Mesendoderm (in vitro differentiated cells): ENCODE data around the gene VAV3.
"Not testable (repeated sequence)": the region's sequence is repeated elsewhere in the genome, so short reads cannot be mapped to it uniquely, and the experiment has no call there.

Source experiments
- DNase-seq: peaks from one replicate; pipeline ENCODE4 v3.0.0; 2013
- H2AK5ac ChIP-seq: 2 replicates; pipeline ENCODE4 v1.6.1; 2013; ENCODE audit warnings: low read length, inconsistent platforms
- H2BK120ac ChIP-seq: 2 replicates; pipeline ENCODE4 v1.6.1; 2013; ENCODE audit warnings: low read depth, mild to moderate bottlenecking, low read length, moderate library complexity, mixed read lengths
- H2BK15ac ChIP-seq: replicated peaks from 2 replicates; pipeline ENCODE4 v1.6.1; 2013; ENCODE audit warnings: low read depth, mild to moderate bottlenecking, moderate library complexity
- H2BK5ac ChIP-seq: 2 replicates; pipeline ENCODE4 v1.6.1; 2013; ENCODE audit warnings: low read length, inconsistent platforms
- H3K18ac ChIP-seq: 2 replicates; pipeline ENCODE4 v1.6.1; 2013; ENCODE audit warnings: mild to moderate bottlenecking, low read length, mixed read lengths
- H3K23ac ChIP-seq: one replicate; pipeline ENCODE4 v1.6.1; 2013; ENCODE audit warnings: low read length
- H3K27ac ChIP-seq: 2 replicates; pipeline ENCODE4 v1.5.1; 2013; ENCODE audit warnings: low read depth, mild to moderate bottlenecking, inconsistent platforms, low read length, moderate library complexity
- H3K27me3 ChIP-seq: 2 replicates; pipeline ENCODE4 v1.6.1; 2013; ENCODE audit warnings: low read length, control low read depth, mild to moderate bottlenecking, inconsistent platforms; ENCODE audit not compliant: insufficient read depth, poor library complexity
- H3K36me3 ChIP-seq: 2 replicates; pipeline ENCODE4 v1.6.1; 2013; ENCODE audit warnings: low read length, inconsistent platforms; ENCODE audit not compliant: control insufficient read depth, insufficient read depth
- H3K4ac ChIP-seq: one replicate; pipeline ENCODE4 v1.6.1; 2013; ENCODE audit warnings: low read depth, mild to moderate bottlenecking, low read length, moderate library complexity
- H3K4me1 ChIP-seq: 2 replicates; pipeline ENCODE4 v1.6.1; 2013; ENCODE audit warnings: low read depth, low read length, inconsistent platforms; ENCODE audit not compliant: control insufficient read depth
- H3K4me2 ChIP-seq: 2 replicates; pipeline ENCODE4 v1.6.1; 2013; ENCODE audit warnings: low read length
- H3K4me3 ChIP-seq: 2 replicates; pipeline ENCODE4 v1.5.1; 2013; ENCODE audit warnings: mild to moderate bottlenecking, low read length
- H3K56ac ChIP-seq: one replicate; pipeline ENCODE4 v1.6.1; 2013; ENCODE audit warnings: low read length
- H3K79me1 ChIP-seq: 2 replicates; pipeline ENCODE4 v1.6.1; 2013; ENCODE audit warnings: low read length, inconsistent platforms
- H3K79me2 ChIP-seq: 2 replicates; pipeline ENCODE4 v1.6.1; 2013; ENCODE audit warnings: mild to moderate bottlenecking, low read length; ENCODE audit not compliant: control insufficient read depth, insufficient read depth
- H3K9ac ChIP-seq: 2 replicates; pipeline ENCODE4 v1.6.1; 2013; ENCODE audit warnings: low read length, inconsistent platforms
- H4K5ac ChIP-seq: one replicate; pipeline ENCODE4 v1.6.1; 2013; ENCODE audit warnings: low read length
- H4K8ac ChIP-seq: one replicate; pipeline ENCODE4 v1.6.1; 2013; ENCODE audit warnings: low read depth, mild to moderate bottlenecking, control low read depth, low read length, moderate library complexity
- WGBS: extraction: QIAGEN DNeasy Blood & Tissue Kit; methylation state at CpG from one replicate; pipeline ENCODE4 v1.1.7; 2013; ENCODE audit warnings: low lambda C conversion rate, missing lambda C conversion rate; ENCODE audit not compliant: insufficient coverage; ENCODE audit errors: extremely low coverage; 5-methylcytosine and 5-hydroxymethylcytosine counted together

Gene VAV3

GRCh38 chr1:107858323-107858722, 106.7 kb downstream of the VAV3 start:
- Histone ChIP-seq H3K4me2 (no peak overlapping the region), H3K23ac (no peak overlapping the region), H3K4me3 (no peak overlapping the region), H2BK15ac (no peak overlapping the region), H2AK5ac (no peak overlapping the region), H3K27me3 (no peaks in the 10 kb centered on the region), H3K79me1 (no peaks in the 10 kb centered on the region), H3K36me3 (no peaks in the 10 kb centered on the region), H3K18ac (no peak overlapping the region), H3K9ac (no peak overlapping the region), H2BK120ac (no peak overlapping the region), H4K5ac (no peak overlapping the region), H3K4me1 (peaks cover 4% of the 10 kb centered on the region), H3K4ac (no peak overlapping the region), H3K79me2 (no peaks in the 10 kb centered on the region), H3K56ac (no peak overlapping the region), H3K27ac (no peak overlapping the region), H4K8ac (no peak overlapping the region), H2BK5ac (no peak overlapping the region)
- DNase-seq = peak; percentile 13
- WGBS = no CpG with 5 or more reads among the region's 5 CpGs

GRCh38 chr1:107851418-107851817, 113.6 kb downstream of the VAV3 start:
- Histone ChIP-seq H2AK5ac (no peak overlapping the region), H3K23ac (no peak overlapping the region), H3K9ac (no peak overlapping the region), H3K4me2 (no peak overlapping the region), H2BK5ac (no peak overlapping the region), H3K18ac (no peak overlapping the region), H3K27ac (no peak overlapping the region), H3K4me1 (no peaks in the 10 kb centered on the region), H3K56ac (no peak overlapping the region), H4K5ac (no peak overlapping the region), H3K4ac (no peak overlapping the region), H3K4me3 (no peak overlapping the region), H3K79me1 (no peaks in the 10 kb centered on the region), H3K79me2 (no peaks in the 10 kb centered on the region), H3K27me3 (no peaks in the 10 kb centered on the region), H3K36me3 (no peaks in the 10 kb centered on the region), H2BK15ac (no peak overlapping the region), H4K8ac (no peak overlapping the region), H2BK120ac (no peak overlapping the region)
- DNase-seq = no peak

GRCh38 chr1:107844541-107845194, 120.3 kb downstream of the VAV3 start:
- not testable (repeated sequence) for H2BK5ac ChIP-seq, H3K4me3 ChIP-seq, H3K27me3 ChIP-seq, H3K4ac ChIP-seq, H2BK15ac ChIP-seq, H3K79me2 ChIP-seq, H2AK5ac ChIP-seq, H3K23ac ChIP-seq, H3K79me1 ChIP-seq, H3K36me3 ChIP-seq, H4K5ac ChIP-seq, H3K56ac ChIP-seq, H3K18ac ChIP-seq, H3K4me2 ChIP-seq, H4K8ac ChIP-seq, H3K27ac ChIP-seq, H2BK120ac ChIP-seq, H3K9ac ChIP-seq, H3K4me1 ChIP-seq
- peak; percentile 12 for DNase-seq
- no CpG with 5 or more reads among the region's 7 CpGs for WGBS

- H3K79me1 ChIP-seq = no peaks in the 10 kb centered on the region
- H3K56ac ChIP-seq = peak overlapping the region; percentile 25
- H3K27me3 ChIP-seq = no peaks in the 10 kb centered on the region
- no peak for DNase-seq
- H3K18ac ChIP-seq = no peak overlapping the region
- H3K23ac ChIP-seq = no peak overlapping the region
- no CpG with 5 or more reads among the region's 6 CpGs for WGBS
- no peak overlapping the region for H2BK15ac ChIP-seq
- no peak overlapping the region for H3K9ac ChIP-seq
- H4K8ac ChIP-seq = no peak overlapping the region
- H3K4me3 ChIP-seq = no peak overlapping the region
- H3K27ac ChIP-seq = no peak overlapping the region
- H2AK5ac ChIP-seq = no peak overlapping the region
- H4K5ac ChIP-seq = no peak overlapping the region
- H3K4ac ChIP-seq = no peak overlapping the region
- H2BK120ac ChIP-seq = no peak overlapping the region
- H2BK5ac ChIP-seq = no peak overlapping the region
- no peaks in the 10 kb centered on the region for H3K79me2 ChIP-seq
- H3K4me2 ChIP-seq = no peak overlapping the region
- H3K4me1 ChIP-seq = no peaks in the 10 kb centered on the region
- no peaks in the 10 kb centered on the region for H3K36me3 ChIP-seq
Observed at GRCh38 chr1:107843989-107844388, 121.0 kb downstream of the VAV3 start.

- Histone ChIP-seq H3K79me1 (no peaks in the 10 kb centered on the region), H3K4me2 (no peak overlapping the region), H3K36me3 (no peaks in the 10 kb centered on the region), H4K5ac (no peak overlapping the region), H3K79me2 (no peaks in the 10 kb centered on the region), H3K23ac (no peak overlapping the region), H3K27ac (no peak overlapping the region), H3K9ac (no peak overlapping the region), H3K4me3 (no peak overlapping the region), H4K8ac (no peak overlapping the region), H3K56ac (no peak overlapping the region), H3K4me1 (no peaks in the 10 kb centered on the region), H2BK5ac (no peak overlapping the region), H2AK5ac (no peak overlapping the region), H3K27me3 (no peaks in the 10 kb centered on the region), H2BK120ac (no peak overlapping the region), H2BK15ac (no peak overlapping the region), H3K4ac (no peak overlapping the region), H3K18ac (no peak overlapping the region)
- no peak for DNase-seq
- no CpG with 5 or more reads among the region's 2 CpGs for WGBS
Observed at GRCh38 chr1:107842241-107842640, 122.7 kb downstream of the VAV3 start.

- no peaks in the 10 kb centered on the region for H3K36me3 ChIP-seq
- no peak overlapping the region for H2BK15ac ChIP-seq
- no peak overlapping the region for H2AK5ac ChIP-seq
- H4K8ac ChIP-seq = no peak overlapping the region
- no peaks in the 10 kb centered on the region for H3K79me1 ChIP-seq
- no peaks in the 10 kb centered on the region for H3K27me3 ChIP-seq
- H3K9ac ChIP-seq = no peak overlapping the region
- no peaks in the 10 kb centered on the region for H3K4me1 ChIP-seq
- no peak overlapping the region for H2BK5ac ChIP-seq
- H3K4ac ChIP-seq = no peak overlapping the region
- H2BK120ac ChIP-seq = no peak overlapping the region
- no peak for DNase-seq
- H3K23ac ChIP-seq = no peak overlapping the region
- no peak overlapping the region for H3K18ac ChIP-seq
- H3K79me2 ChIP-seq = no peaks in the 10 kb centered on the region
- no peak overlapping the region for H3K4me2 ChIP-seq
- H3K27ac ChIP-seq = no peak overlapping the region
- H3K56ac ChIP-seq = no peak overlapping the region
- H4K5ac ChIP-seq = no peak overlapping the region
- H3K4me3 ChIP-seq = no peak overlapping the region
- no CpG with 5 or more reads among the region's 1 CpG for WGBS
Observed at GRCh38 chr1:107840725-107841124, 124.3 kb downstream of the VAV3 start.
